Neutrophil (primary cell): ENCODE measurements around the gene LRRC8C.

ENCODE experiments used
- H3K27ac ChIP-seq: fragments of 200-600 bp; sonication (generic); 2 replicates; pipeline ENCODE4 v1.5.1; 2016; ENCODE audit warnings: mild to moderate bottlenecking, moderate library complexity
- H3K27me3 ChIP-seq: fragments of 200-600 bp; sonication (generic); 2 replicates; pipeline ENCODE4 v1.6.0; 2016; ENCODE audit warnings: mild to moderate bottlenecking
- H3K36me3 ChIP-seq: fragments of 200-600 bp; sonication (generic); 2 replicates; pipeline ENCODE4 v1.5.1; 2017
- H3K4me1 ChIP-seq, 2 experiments: fragments of 200-600 bp in 1 of 2; sonication (generic) in 1 of 2; 1 replicate in 1 of 2; 2 replicates in 1 of 2; pipeline versions ENCODE4 v1.5.1 to v1.6.1; 2013 to 2016; ENCODE audit warnings: low read depth in 1 of 2, low read length in 1 of 2, mild to moderate bottlenecking in 1 of 2, moderate library complexity in 1 of 2; ENCODE audit not compliant: control insufficient read depth in 1 of 2, insufficient read depth in 1 of 2
- H3K4me3 ChIP-seq, 2 experiments: fragments of 200-600 bp in 1 of 2; sonication (generic) in 1 of 2; 1 replicate in 1 of 2; 2 replicates in 1 of 2; pipeline ENCODE4 v1.5.1; 2013 to 2016; ENCODE audit warnings: low read depth in 1 of 2, low read length in 1 of 2, mild to moderate bottlenecking in 1 of 2, moderate library complexity in 1 of 2
- H3K9me3 ChIP-seq: fragments of 200-600 bp; sonication (generic); 2 replicates; pipeline ENCODE4 v1.5.1; 2016
- TF ChIP-seq, protein P1 (sequence below): fragments of 200-600 bp; sonication (generic); IDR thresholded peaks from 2 replicates; pipeline ENCODE4 v1.5.1; 2016; ENCODE audit warnings: antibody characterized with exemption

LRRC8C gene

GRCh38 chr1:89673251-89673650, 40.3 kb downstream of the LRRC8C start:
- H3K4me3 ChIP-seq, result no peak overlapping the region
- H3K27ac ChIP-seq, result no peak overlapping the region
- TF ChIP-seq, protein P1, sequence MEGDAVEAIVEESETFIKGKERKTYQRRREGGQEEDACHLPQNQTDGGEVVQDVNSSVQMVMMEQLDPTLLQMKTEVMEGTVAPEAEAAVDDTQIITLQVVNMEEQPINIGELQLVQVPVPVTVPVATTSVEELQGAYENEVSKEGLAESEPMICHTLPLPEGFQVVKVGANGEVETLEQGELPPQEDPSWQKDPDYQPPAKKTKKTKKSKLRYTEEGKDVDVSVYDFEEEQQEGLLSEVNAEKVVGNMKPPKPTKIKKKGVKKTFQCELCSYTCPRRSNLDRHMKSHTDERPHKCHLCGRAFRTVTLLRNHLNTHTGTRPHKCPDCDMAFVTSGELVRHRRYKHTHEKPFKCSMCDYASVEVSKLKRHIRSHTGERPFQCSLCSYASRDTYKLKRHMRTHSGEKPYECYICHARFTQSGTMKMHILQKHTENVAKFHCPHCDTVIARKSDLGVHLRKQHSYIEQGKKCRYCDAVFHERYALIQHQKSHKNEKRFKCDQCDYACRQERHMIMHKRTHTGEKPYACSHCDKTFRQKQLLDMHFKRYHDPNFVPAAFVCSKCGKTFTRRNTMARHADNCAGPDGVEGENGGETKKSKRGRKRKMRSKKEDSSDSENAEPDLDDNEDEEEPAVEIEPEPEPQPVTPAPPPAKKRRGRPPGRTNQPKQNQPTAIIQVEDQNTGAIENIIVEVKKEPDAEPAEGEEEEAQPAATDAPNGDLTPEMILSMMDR, result no peak
- peaks cover 15 to 18% of the 10 kb centered on the region in 2 experiments for H3K4me1 ChIP-seq
- no peaks in the 10 kb centered on the region for H3K27me3 ChIP-seq
- no peaks in the 10 kb centered on the region for H3K9me3 ChIP-seq
- H3K36me3 ChIP-seq, result no peaks in the 10 kb centered on the region

GRCh38 chr1:89675677-89676076, 42.8 kb downstream of the LRRC8C start:
- TF ChIP-seq, protein P1, result no peak

DNA sequence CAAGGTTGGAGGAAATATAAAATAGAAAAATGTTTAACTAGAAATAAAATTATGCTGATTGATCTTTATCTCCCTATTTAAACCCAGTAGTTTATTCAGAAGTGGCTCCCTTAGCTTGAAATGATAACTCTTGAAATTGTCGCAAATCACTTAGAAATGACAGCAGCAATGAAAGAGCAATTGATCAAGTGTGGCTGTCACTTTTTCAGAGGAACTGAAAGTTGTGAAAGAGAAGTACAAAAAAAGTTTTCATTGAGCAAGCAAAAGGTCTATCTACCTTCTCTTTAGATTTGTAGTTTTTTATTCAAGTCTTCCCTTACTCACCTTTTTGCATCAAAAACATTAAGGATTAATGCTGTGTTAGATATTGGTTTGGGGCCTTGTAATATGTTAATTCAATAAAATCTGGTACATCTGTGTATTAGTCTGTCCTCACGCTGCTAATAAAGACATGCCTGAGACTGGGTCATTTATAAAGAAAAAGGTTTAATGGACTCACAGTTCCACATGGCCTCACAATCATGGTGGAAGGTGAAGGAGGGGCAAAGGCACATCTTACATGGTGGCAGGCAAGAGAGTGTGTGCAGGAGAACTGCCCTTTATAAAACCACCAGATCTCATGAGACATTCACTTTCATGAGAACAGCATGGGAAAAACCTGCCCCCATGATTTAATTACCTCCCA, 48.3 kb downstream of the LRRC8C start:
- Histone ChIP-seq H3K4me1 (peaks cover 0 to 8% of the 10 kb centered on the region in 2 experiments), H3K4me3 (no peak overlapping the region), H3K36me3 (no peaks in the 10 kb centered on the region), H3K9me3 (no peaks in the 10 kb centered on the region), H3K27ac (no peak overlapping the region), H3K27me3 (no peaks in the 10 kb centered on the region)
- TF ChIP-seq, protein P1, result no peak

More at GRCh38 chr1:89675677-89676076, 42.8 kb downstream of the LRRC8C start:
- Histone ChIP-seq H3K27me3 (no peaks in the 10 kb centered on the region), H3K9me3 (no peaks in the 10 kb centered on the region), H3K4me1 (no peaks in the 10 kb centered on the region), H3K4me3 (no peak overlapping the region), H3K27ac (no peak overlapping the region), H3K36me3 (no peaks in the 10 kb centered on the region)

DNA sequence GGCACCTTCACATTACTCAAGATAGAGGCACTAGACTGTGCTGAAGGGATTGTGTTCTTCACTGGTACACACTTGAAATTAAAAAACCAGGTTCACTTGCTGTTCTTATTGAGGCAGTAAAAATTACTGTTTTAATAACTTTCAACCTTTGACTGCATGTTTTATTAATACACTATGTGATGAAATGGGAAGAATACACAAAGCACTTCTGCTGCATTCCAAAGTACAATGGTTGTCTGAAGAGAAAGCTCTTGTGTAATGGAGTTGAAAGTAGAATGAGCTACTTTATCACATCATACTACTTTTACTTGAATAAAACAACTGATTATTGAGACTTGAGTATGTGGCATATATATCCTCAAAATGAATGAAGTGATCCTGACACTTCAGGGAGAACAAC, 49.7 kb downstream of the LRRC8C start:
- TF ChIP-seq, protein P1, result no peak
- no peaks in the 10 kb centered on the region for H3K36me3 ChIP-seq
- no peak overlapping the region for H3K27ac ChIP-seq
- no peaks in the 10 kb centered on the region for H3K27me3 ChIP-seq
- peaks cover 0 to 8% of the 10 kb centered on the region in 2 experiments for H3K4me1 ChIP-seq
- no peak overlapping the region for H3K4me3 ChIP-seq
- no peaks in the 10 kb centered on the region for H3K9me3 ChIP-seq

- Histone ChIP-seq H3K9me3 (no peaks in the 10 kb centered on the region), H3K36me3 (no peaks in the 10 kb centered on the region), H3K4me1 (peaks cover 0 to 8% of the 10 kb centered on the region in 2 experiments), H3K27ac (no peak overlapping the region), H3K27me3 (no peaks in the 10 kb centered on the region), H3K4me3 (no peak overlapping the region)
- TF ChIP-seq, protein P1, result no peak
These were observed 52.5 kb downstream of the LRRC8C start for GRCh38 chr1:89685461-89685860.
